Measurements from ENCODE around the gene LPO.

GRCh38 chr17:58316260-58316960 is 78.0 kb downstream of the LPO start:
- TF ChIP-seq CTCF (conservative IDR thresholded peaks at IDR 0.05 in 1 of 2, IDR thresholded peaks at IDR 0.05 in 1 of 2; ENCODE audit: extremely low read depth in 1 of 2, insufficient read depth in 1 of 2, low read depth in 1 of 2, low read length in 2 of 2) = no peak
- no peak for TF ChIP-seq EZH2 (IDR thresholded peaks at IDR 0.05; ENCODE audit: borderline replicate concordance, low read length)
